K562 (cell line): ENCODE measurements around the gene HSPB6. TPM values are rescaled to one million over a fixed set of nuclear protein-coding genes. Genes with fewer than 3 reads are reported as not detected.
A peak's percentile ranks its signal among the peaks of the same experiment; 100 is the strongest.
"Not testable (repeated sequence)": the region's sequence is repeated elsewhere in the genome, so short reads cannot be mapped to it uniquely, and the experiment has no call there.

Experiments
- ATAC-seq: fragments of 200-7000 bp; cut with Tn5 transposase; 3 replicates; pipeline ENCODE4 v1.9.1; 2020; ENCODE audit warnings: moderate library complexity
- BruUV-seq: library from RNA; stranded (reverse); fragments of 400-500 nt; replicated peaks from 2 replicates; lab custom pipeline; 2021; lab: Mats Ljungman, UMichigan
- CTCF ChIA-PET: fragments of 300-600 bp; formaldehyde crosslinking; extraction: SDS; loops from one replicate; lab custom pipeline; 2021; ENCODE audit warnings: low intra/inter-chr PET ratio; lab: Yijun Ruan, JAX
- POLR2A ChIA-PET: fragments of 300-600, 350-650 bp; sonication (Branson Sonifier 250); formaldehyde crosslinking; extraction: SDS; loops from one replicate; lab custom pipeline; 2021; ENCODE audit warnings: antibody characterized with exemption, inconsistent platforms; lab: Yijun Ruan, JAX
- DNase-seq, 4 experiments: peaks; one replicate each; pipeline versions ENCODE4 v3.0.0 to v3.0.0-alpha.2; 2011 to 2018; ENCODE audit warnings: low spot score in 3 of 4, mixed read lengths in 3 of 4; ENCODE audit errors: extremely low read depth in 1 of 4
- FAIRE-seq: peaks from 2 replicates; lab custom pipeline; 2011; peaks lifted over from hg19 to GRCh38; lab: Jason Lieb, UNC
- H2AFZ ChIP-seq: 2 replicates; pipeline ENCODE4 v1.6.0; 2011; ENCODE audit warnings: low read depth, low read length, control low read depth, inconsistent platforms
- H3K27ac ChIP-seq: fragments of 200-600 bp; 3 replicates; pipeline ENCODE4 v1.8.0; 2011; ENCODE audit warnings: low read depth, mild to moderate bottlenecking, control low read depth, inconsistent platforms, low read length, moderate library complexity, mixed read lengths; ENCODE audit errors: extremely low read depth
- H3K27me3 ChIP-seq, 2 experiments: fragments of 300-600 bp in 1 of 2; 2 replicates in 1 of 2; 3 replicates in 1 of 2; pipeline versions ENCODE4 v1.6.0 to v1.8.0; 2011; ENCODE audit warnings: inconsistent platforms in 2 of 2, low read length in 2 of 2, mild to moderate bottlenecking in 1 of 2, mixed read lengths in 1 of 2, moderate library complexity in 1 of 2; ENCODE audit not compliant: control insufficient read depth in 2 of 2, insufficient read depth in 2 of 2
- H3K36me3 ChIP-seq: fragments of 300-600 bp; 3 replicates; pipeline ENCODE4 v1.8.0; 2011; ENCODE audit warnings: mild to moderate bottlenecking, low read length, inconsistent platforms; ENCODE audit not compliant: control insufficient read depth, insufficient read depth
- H3K4me1 ChIP-seq, 2 experiments: fragments of 200-600 bp in 1 of 2; replicated peaks in 1 of 2; 2 replicates in 1 of 2; 3 replicates in 1 of 2; pipeline versions ENCODE4 v1.5.1 to v1.8.0; 2011; ENCODE audit warnings: inconsistent platforms in 2 of 2, low read length in 2 of 2, mild to moderate bottlenecking in 1 of 2, mixed read lengths in 1 of 2, moderate library complexity in 1 of 2; ENCODE audit not compliant: control insufficient read depth in 2 of 2, insufficient read depth in 2 of 2
- H3K4me2 ChIP-seq: 2 replicates; pipeline ENCODE4 v1.6.1; 2011; ENCODE audit warnings: low read length, control low read depth, inconsistent platforms, mixed read lengths; ENCODE audit not compliant: insufficient read depth
- H3K4me3 ChIP-seq: fragments of 200-600 bp; sonication (generic), shearing (Covaris generic); 2 replicates; pipeline ENCODE4 v1.5.1; 2016; ENCODE audit warnings: control low read depth, inconsistent platforms
- H3K79me2 ChIP-seq: fragments of 200-600 bp; 3 replicates; pipeline ENCODE4 v1.8.0; 2011; ENCODE audit warnings: low read length, inconsistent platforms; ENCODE audit not compliant: control insufficient read depth, insufficient read depth
- H3K9ac ChIP-seq, 2 experiments: 2 replicates each; pipeline versions ENCODE4 v1.6.0 to v1.6.1; 2011; ENCODE audit warnings: low read depth in 2 of 2, low read length in 2 of 2, control low read depth in 1 of 2, inconsistent platforms in 1 of 2, mild to moderate bottlenecking in 1 of 2, mixed read lengths in 1 of 2; ENCODE audit not compliant: insufficient read depth in 1 of 2
- H3K9me1 ChIP-seq: one replicate; pipeline ENCODE4 v1.6.0; 2011; ENCODE audit warnings: inconsistent platforms, mild to moderate bottlenecking, low read length, moderate library complexity; ENCODE audit not compliant: control insufficient read depth, insufficient read depth
- H3K9me3 ChIP-seq: replicated peaks from 2 replicates; pipeline ENCODE4 v1.5.1; 2011; ENCODE audit warnings: low read depth, low read length, inconsistent platforms; ENCODE audit not compliant: control insufficient read depth, insufficient read depth
- H4K20me1 ChIP-seq: replicated peaks from 2 replicates; pipeline ENCODE4 v1.6.1; 2011; ENCODE audit warnings: low read length, inconsistent platforms, mixed read lengths; ENCODE audit not compliant: control insufficient read depth, insufficient read depth
- ADNP ChIP-seq: fragments of 200-800 bp; sonication (Bioruptor generic); IDR thresholded peaks from 2 replicates; pipeline ENCODE4 v1.6.1; 2016; ENCODE audit warnings: missing genetic modification characterization, missing compliant biosample characterization
- ERF ChIP-seq: fragments of 450-650 bp; formaldehyde crosslinking; IDR thresholded peaks from 2 replicates; pipeline ENCODE4 v1.4.0; 2020; ENCODE audit warnings: mild to moderate bottlenecking, mixed read lengths
- HDAC2 ChIP-seq: fragments of 450-650 bp; IDR thresholded peaks from 2 replicates; pipeline ENCODE4 v1.6.1; 2016; ENCODE audit warnings: mild to moderate bottlenecking
- KDM1A ChIP-seq, 2 experiments: fragments of 450-650 bp; IDR thresholded peaks; 2 replicates each; pipeline ENCODE4 v1.6.1; 2016; ENCODE audit warnings: mild to moderate bottlenecking in 2 of 2
- KLF6 ChIP-seq: fragments of 250-450 bp; sonication (Bioruptor Pico); IDR thresholded peaks from 2 replicates; pipeline ENCODE4 v1.4.0; 2020; ENCODE audit warnings: mild to moderate bottlenecking, moderate library complexity, borderline replicate concordance
- PHF21A ChIP-seq: fragments of 450-650 bp; IDR thresholded peaks from 2 replicates; pipeline ENCODE4 v1.6.1; 2017; ENCODE audit warnings: low read depth, borderline replicate concordance
- POLR2G ChIP-seq: fragments of 200-400 bp; formaldehyde crosslinking; IDR thresholded peaks from 2 replicates; pipeline ENCODE4 v1.6.1; 2017; ENCODE audit warnings: low read depth, mild to moderate bottlenecking, antibody characterized with exemption, low read length, moderate library complexity
- RBM34 ChIP-seq: fragments of 200-400 bp; formaldehyde crosslinking; IDR thresholded peaks from 2 replicates; pipeline ENCODE4 v1.6.1; 2018; ENCODE audit warnings: low read length, borderline replicate concordance; ENCODE audit not compliant: insufficient read depth
- RCOR1 ChIP-seq, 2 experiments: IDR thresholded peaks; 2 replicates each; pipeline ENCODE4 v1.6.1; 2012; ENCODE audit warnings: low read depth in 2 of 2, low read length in 2 of 2, borderline replicate concordance in 1 of 2, improper control_type of control experiment in 1 of 2
- ZNF232 ChIP-seq: sonication (generic); formaldehyde crosslinking; IDR thresholded peaks from 2 replicates; pipeline ENCODE4 v1.8.0; 2022; ENCODE audit warnings: mild to moderate bottlenecking, missing genetic modification reagents
- ZNF354B ChIP-seq: fragments of 250-450 bp; sonication (Bioruptor Pico); IDR thresholded peaks from 2 replicates; pipeline ENCODE4 v1.4.0; 2020
- ZNF584 ChIP-seq: fragments of 200-800 bp; sonication (Bioruptor generic); IDR thresholded peaks from 2 replicates; pipeline ENCODE4 v1.6.1; 2016; ENCODE audit warnings: low read depth, mild to moderate bottlenecking, missing genetic modification characterization, missing compliant biosample characterization
- WGBS: fragments of 100-300 bp; shearing (Covaris generic); methylation state at CpG from one replicate; pipeline ENCODE4 v1.1.6; 2016; ENCODE audit warnings: low coverage, mixed read lengths; ENCODE audit not compliant: insufficient coverage; ENCODE audit errors: missing lambda C conversion rate; 5-methylcytosine and 5-hydroxymethylcytosine counted together
- in situ Hi-C: fragments of 300-500 bp; cut with MboI; formaldehyde crosslinking; loops from 4 replicates; pipeline ENCODE4 v1.15.0; 2018; ENCODE audit warnings: inconsistent platforms, mixed read lengths
- intact Hi-C: fragments of 100-400 bp; cut with micrococcal nuclease; formaldehyde crosslinking; loops from 2 replicates; pipeline ENCODE4 v1.14.2; 2022
- polyA plus RNA-seq, 8 experiments: library from polyadenylated mRNA; depleted of rRNA in 4 of 8; stranded (reverse) in 5 of 8; unstranded in 3 of 8; fragments of >200 nt; fragmentation: Nextera tagmentation in 2 of 8; fragmentation: Illumina TruSeq in 1 of 8; extraction: Ambion mirVana in 2 of 8; extraction: Trizol in 1 of 8; gene quantifications; 2 replicates each; pipeline versions ENCODE4 v1.2.1 to v1.2.3, GENCODE V29; 2011 to 2014; ENCODE audit warnings: inconsistent platforms in 1 of 8, missing spikeins in 1 of 8
- total RNA-seq, 7 experiments: library from RNA; depleted of rRNA in 6 of 7; stranded (reverse); fragments of >200 nt in 6 of 7; fragmentation: Illumina TruSeq in 2 of 7; extraction: Trizol in 2 of 7; gene quantifications; 2 replicates each; pipeline versions ENCODE4 v1.2.1 to v1.2.3, GENCODE V29; 2011 to 2021; ENCODE audit warnings: low replicate concordance in 1 of 7
- TF ChIP-seq, protein P1 (sequence below): IDR thresholded peaks from 2 replicates; pipeline ENCODE4 v1.6.1; 2011; ENCODE audit not compliant: insufficient read length; ENCODE audit errors: extremely low read depth
- TF ChIP-seq, protein P2 (sequence below): sonication (generic); formaldehyde crosslinking; IDR thresholded peaks from 2 replicates; pipeline ENCODE4 v1.8.0; 2022; ENCODE audit warnings: missing genetic modification reagents, mild to moderate bottlenecking, borderline replicate concordance

Gene HSPB6
- total and polyA plus RNA-seq, 9 of the 15 experiments (the other 6 are each of a cell fraction or from before 2014, with no cell fraction given) = 0.55 TPM; not detected in 8

DNA sequence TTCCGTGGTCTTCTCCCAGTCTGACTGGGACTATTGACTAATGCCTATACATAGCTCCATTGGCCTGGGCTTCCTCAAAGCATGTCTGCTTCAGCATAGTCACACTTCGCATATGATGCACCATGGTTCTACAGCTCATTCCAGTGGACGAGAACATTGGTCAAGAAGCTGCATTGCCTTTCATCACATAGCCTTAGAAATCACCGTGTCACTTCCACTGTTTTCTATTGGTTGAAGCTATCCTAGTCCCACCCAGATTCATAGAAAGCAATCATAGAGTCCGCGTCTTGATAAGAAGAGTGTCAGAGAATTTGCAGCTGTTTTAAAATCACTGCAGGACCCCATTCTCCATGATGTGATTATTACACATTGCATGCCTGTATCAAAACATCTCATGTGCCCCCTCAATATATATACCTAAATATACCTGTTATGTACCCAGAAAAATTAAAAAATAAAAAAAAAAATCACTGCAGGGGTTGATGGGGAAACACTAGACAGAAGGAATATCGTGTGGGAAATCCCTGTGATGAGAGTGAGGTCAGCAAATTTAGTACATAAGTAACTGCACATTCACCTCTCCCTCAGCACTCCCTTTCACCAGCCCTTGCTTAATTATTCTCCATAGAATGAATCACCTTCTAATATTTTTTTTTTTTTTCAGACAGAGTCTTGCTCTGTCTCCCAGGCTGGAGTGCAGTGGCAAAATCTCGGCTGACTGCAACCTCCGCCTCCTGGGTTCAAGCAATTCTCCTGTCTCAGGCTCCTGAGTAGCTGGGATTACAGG lies 16.4 kb upstream of the HSPB6 start:
- 16% methylated on average over 9 of the region's 9 CpGs for WGBS
- Histone ChIP-seq H3K4me2 (no peak overlapping the region), H3K4me1 (peaks cover 10 to 25% of the 10 kb centered on the region in 2 experiments), H3K27me3 (no peaks in the 10 kb centered on the region), H3K9ac (no peak overlapping the region), H3K9me3 (no peaks in the 10 kb centered on the region), H3K27ac (no peak overlapping the region), H3K9me1 (peaks cover 3% of the 10 kb centered on the region), H3K4me3 (no peak overlapping the region), H3K79me2 (peaks cover 5% of the 10 kb centered on the region; the same call in 1 of the 3 replicates), H4K20me1 (no peaks in the 10 kb centered on the region; the same call in 1 of the 2 replicates), H3K36me3 (peaks cover 12% of the 10 kb centered on the region; the same call in 2 of the 3 replicates), H2AFZ (no peak overlapping the region)
- CTCF ChIA-PET = interaction anchor here (0.6 kb wide), 1 partner anchor 13 kb away, joined by 3 read pairs; no protein-coding TSS in a partner anchor
- in situ Hi-C loops = no loop called here
- DNase-seq (no peak), ATAC-seq (no peak), FAIRE-seq (peak; percentile 23)
- TF ChIP-seq ZNF232 (no peak), ADNP (no peak), POLR2G (no peak), KLF6 (no peak), RCOR1 (IDR thresholded peaks at IDR 0.05; ENCODE audit: borderline replicate concordance in 1 of 2, low read depth in 2 of 2, low read length in 2 of 2) (peak in 1 of 2 experiments; percentile 42; a peak in 1 of 4 replicates), ZNF354B (no peak), PHF21A (peak; percentile 81; the same call in 1 of the 2 replicates), HDAC2 (peak; percentile 59; the same call in 1 of the 2 replicates), ERF (no peak), RBM34 (no peak), ZNF584 (CRISPR knock-in tag) (no peak), KDM1A (IDR thresholded peaks at IDR 0.05) (peak; percentile 89 to 93)
- TF ChIP-seq, protein P1, sequence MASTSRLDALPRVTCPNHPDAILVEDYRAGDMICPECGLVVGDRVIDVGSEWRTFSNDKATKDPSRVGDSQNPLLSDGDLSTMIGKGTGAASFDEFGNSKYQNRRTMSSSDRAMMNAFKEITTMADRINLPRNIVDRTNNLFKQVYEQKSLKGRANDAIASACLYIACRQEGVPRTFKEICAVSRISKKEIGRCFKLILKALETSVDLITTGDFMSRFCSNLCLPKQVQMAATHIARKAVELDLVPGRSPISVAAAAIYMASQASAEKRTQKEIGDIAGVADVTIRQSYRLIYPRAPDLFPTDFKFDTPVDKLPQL = no peak
- TF ChIP-seq, protein P2, sequence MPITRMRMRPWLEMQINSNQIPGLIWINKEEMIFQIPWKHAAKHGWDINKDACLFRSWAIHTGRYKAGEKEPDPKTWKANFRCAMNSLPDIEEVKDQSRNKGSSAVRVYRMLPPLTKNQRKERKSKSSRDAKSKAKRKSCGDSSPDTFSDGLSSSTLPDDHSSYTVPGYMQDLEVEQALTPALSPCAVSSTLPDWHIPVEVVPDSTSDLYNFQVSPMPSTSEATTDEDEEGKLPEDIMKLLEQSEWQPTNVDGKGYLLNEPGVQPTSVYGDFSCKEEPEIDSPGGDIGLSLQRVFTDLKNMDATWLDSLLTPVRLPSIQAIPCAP (CRISPR knock-in tag) = no peak
- POLR2A ChIA-PET = interaction anchor here (0.6 to 1.4 kb wide), 4 partner anchors 13 to 71 kb away, joined by 3 to 9 read pairs (median 4); partner anchors contain the start of gene HSPB6
- no TSS peak for BruUV-seq
- intact Hi-C loops = no loop called here

DNA sequence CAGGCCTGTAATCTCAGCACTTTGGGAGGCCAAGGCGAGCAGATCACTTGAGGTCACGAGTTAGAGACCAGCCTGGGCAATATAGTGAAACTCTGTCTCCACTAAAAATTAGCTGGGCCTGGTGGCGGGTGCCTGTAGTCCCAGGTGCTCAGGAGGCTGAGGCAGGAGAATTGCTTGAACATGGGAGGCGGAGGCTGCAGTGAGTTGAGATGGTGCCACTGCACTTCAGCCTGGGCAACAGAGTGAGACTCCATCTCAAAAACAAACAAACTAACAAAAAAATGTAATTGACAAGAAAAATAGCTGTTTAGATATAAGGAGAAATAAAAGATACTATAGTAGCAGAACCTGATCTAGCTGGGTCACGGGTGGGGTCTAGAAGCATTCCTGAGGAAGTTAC lies 15.5 kb upstream of the HSPB6 start:
- BruUV-seq, DNase-seq, ATAC-seq, H3K9me1 ChIP-seq, CTCF ChIA-PET, H3K9me3 ChIP-seq, H3K9ac ChIP-seq, H3K27ac ChIP-seq, H3K4me2 ChIP-seq, H2AFZ ChIP-seq, H4K20me1 ChIP-seq, in situ Hi-C loops, intact Hi-C loops, H3K79me2 ChIP-seq, H3K27me3 ChIP-seq, H3K4me3 ChIP-seq, FAIRE-seq: not testable (repeated sequence)
- H3K4me1 ChIP-seq = peaks cover 10 to 30% of the 10 kb centered on the region in 2 experiments
- POLR2A ChIA-PET = interaction anchor here (0.6 to 1.4 kb wide), 4 partner anchors 12 to 70 kb away, joined by 3 to 9 read pairs (median 4); partner anchors contain the start of gene HSPB6
- peaks cover 14% of the 10 kb centered on the region; the same call in 1 of the 3 replicates for H3K36me3 ChIP-seq
- 71% methylated on average over 5 of the region's 5 CpGs for WGBS
